T-helper 1 cell treated with Interleukin-12 subunit alpha and Interleukin-12 subunit beta and Interleukin-4 antibody, amounts not matched to agents 30 μg/mL and 1 μg/mL, for 36 hours (primary cell): ENCODE data around the gene FAM167B.
A peak's percentile ranks its signal among the peaks of the same experiment; 100 is the strongest.
"Not testable (repeated sequence)": the region's sequence is repeated elsewhere in the genome, so short reads cannot be mapped to it uniquely, and the experiment has no call there.

ENCODE experiments used
- H3K27ac Mint-ChIP-seq: one replicate; pipeline ENCODE4 v1.8.0; 2021; ENCODE audit warnings: mild to moderate bottlenecking, mixed read lengths
- H3K27me3 Mint-ChIP-seq: one replicate; pipeline ENCODE4 v1.8.0; 2021; ENCODE audit warnings: low read depth, mixed read lengths
- H3K36me3 Mint-ChIP-seq: one replicate; pipeline ENCODE4 v1.8.0; 2021; ENCODE audit warnings: low read depth, mixed read lengths
- H3K4me1 Mint-ChIP-seq: one replicate; pipeline ENCODE4 v1.8.0; 2021; ENCODE audit warnings: low read depth, mixed read lengths
- H3K4me3 Mint-ChIP-seq: one replicate; pipeline ENCODE4 v1.8.0; 2021; ENCODE audit warnings: mild to moderate bottlenecking, moderate library complexity, mixed read lengths
- H3K9me3 Mint-ChIP-seq: one replicate; pipeline ENCODE4 v1.8.0; 2021; ENCODE audit warnings: mixed read lengths

The FAM167B gene

GRCh38 chr1:32291708-32292538 is 44.9 kb downstream of the FAM167B start, which contains the start of gene HDAC1:
Gene HDAC1, plus strand, starts transcription at chr1:32292083. Its CDS starts 87 bp downstream, at chr1:32292170.
- Mint-ChIP-seq H3K27me3 (no peaks in the 10 kb centered on the region), H3K4me1 (peaks cover 33% of the 10 kb centered on the region)

GRCh38 chr1:32298211-32298610 is 51.2 kb downstream of the FAM167B start:
- Mint-ChIP-seq H3K36me3 (peaks cover 30% of the 10 kb centered on the region), H3K4me1 (peaks cover 32% of the 10 kb centered on the region)
- H3K9me3 Mint-ChIP-seq, H3K27ac Mint-ChIP-seq, H3K4me3 Mint-ChIP-seq, H3K27me3 Mint-ChIP-seq: not testable (repeated sequence)

More at GRCh38 chr1:32291708-32292538, 44.9 kb downstream of the FAM167B start, which contains the start of gene HDAC1:
- peak within 1 kb of the TSS; percentile 97 for H3K4me3 Mint-ChIP-seq
- H3K9me3 Mint-ChIP-seq = no peaks in the 10 kb centered on the region
- peak within 1 kb of the TSS; percentile 94 for H3K27ac Mint-ChIP-seq
- peaks cover 25% of the 10 kb centered on the region for H3K36me3 Mint-ChIP-seq
